Measurements from ENCODE around the gene ARHGAP18.

Gene ARHGAP18

GRCh38 chr6:129641344-129641743 is 68.6 kb downstream of the ARHGAP18 start:
- peak; percentile 65 for DNase-seq

GRCh38 chr6:129638686-129639085 is 71.3 kb downstream of the ARHGAP18 start:
- no peak for DNase-seq

GRCh38 chr6:129638055-129638684 is 71.8 kb downstream of the ARHGAP18 start:
- DNase-seq: peak; percentile 22

- DNase-seq: no peak
Measured at GRCh38 chr6:129637340-129638054, 72.5 kb downstream of the ARHGAP18 start.

- peak; percentile 83 for DNase-seq
Measured at GRCh38 chr6:129635396-129636130, 74.4 kb downstream of the ARHGAP18 start.

GRCh38 chr6:129634411-129635230 is 75.4 kb downstream of the ARHGAP18 start:
- DNase-seq: peak; percentile 18

- DNase-seq: no peak
Measured at GRCh38 chr6:129633529-129633928, 76.4 kb downstream of the ARHGAP18 start.

- DNase-seq: no peak
Measured at GRCh38 chr6:129632172-129632613, 77.8 kb downstream of the ARHGAP18 start.

- DNase-seq: no peak
Measured at GRCh38 chr6:129631070-129631469, 78.9 kb downstream of the ARHGAP18 start.

- no peak for DNase-seq
Measured at GRCh38 chr6:129630596-129630995, 79.4 kb downstream of the ARHGAP18 start.

GRCh38 chr6:129628101-129628815 is 81.7 kb downstream of the ARHGAP18 start:
- no peak for DNase-seq

GRCh38 chr6:129624488-129624887 is 85.5 kb downstream of the ARHGAP18 start:
- DNase-seq: no peak

- no peak for DNase-seq
Measured at GRCh38 chr6:129623008-129623732, 86.8 kb downstream of the ARHGAP18 start.

- DNase-seq: no peak
Measured at GRCh38 chr6:129621252-129621651, 88.7 kb downstream of the ARHGAP18 start.

GRCh38 chr6:129620234-129620610 is 89.8 kb downstream of the ARHGAP18 start:
- DNase-seq: no peak

GRCh38 chr6:129619579-129620233 is 90.3 kb downstream of the ARHGAP18 start:
- no peak for DNase-seq

- DNase-seq: peak; percentile 10
Measured at GRCh38 chr6:129617986-129618385, 92.0 kb downstream of the ARHGAP18 start.

GRCh38 chr6:129615496-129615895 is 94.5 kb downstream of the ARHGAP18 start:
- DNase-seq: no peak

GRCh38 chr6:129615020-129615419 is 95.0 kb downstream of the ARHGAP18 start:
- DNase-seq: no peak

- DNase-seq: no peak
Measured at GRCh38 chr6:129614464-129614863, 95.5 kb downstream of the ARHGAP18 start.

- no peak for DNase-seq
Measured at GRCh38 chr6:129612440-129612839, 97.5 kb downstream of the ARHGAP18 start.
